Measurements from ENCODE around the gene PET100.

PET100 gene, protein sequence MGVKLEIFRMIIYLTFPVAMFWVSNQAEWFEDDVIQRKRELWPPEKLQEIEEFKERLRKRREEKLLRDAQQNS

GRCh38 chr19:7629347-7630054 is at the start of gene PET100, which contains the start of gene XAB2:
PET100 (plus strand) TSS chr19:7629793; CDS start chr19:7629834, 41 bp downstream.
XAB2 (minus strand) TSS chr19:7629545; CDS start chr19:7629527, 18 bp downstream.
- DNase-seq = peak; percentile 98

GRCh38 chr19:7582446-7582845 is 47.1 kb upstream of the PET100 start:
- DNase-seq = no peak

DNA sequence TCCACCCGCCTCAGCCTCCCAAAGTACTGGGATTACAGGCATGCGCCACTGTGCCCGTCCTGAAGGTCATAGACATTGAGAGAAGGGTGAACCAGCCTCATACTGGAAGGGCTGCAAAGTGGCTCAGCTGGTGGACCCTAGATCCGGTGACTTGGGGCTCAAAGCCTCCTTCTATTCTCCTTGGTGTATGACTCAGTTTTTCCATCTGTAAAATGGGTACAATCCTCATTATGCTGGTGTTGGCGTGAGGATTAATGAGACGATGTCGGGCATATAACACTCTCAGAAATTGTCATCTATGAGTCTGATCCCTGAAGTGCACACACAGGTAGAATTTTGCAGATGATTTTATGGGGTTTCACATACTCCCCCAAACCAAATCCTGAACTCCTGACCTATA is 39.8 kb upstream of the PET100 start:
- DNase-seq = no peak

- no peak for DNase-seq
Measured at GRCh38 chr19:7590256-7590655, 39.3 kb upstream of the PET100 start.

DNA sequence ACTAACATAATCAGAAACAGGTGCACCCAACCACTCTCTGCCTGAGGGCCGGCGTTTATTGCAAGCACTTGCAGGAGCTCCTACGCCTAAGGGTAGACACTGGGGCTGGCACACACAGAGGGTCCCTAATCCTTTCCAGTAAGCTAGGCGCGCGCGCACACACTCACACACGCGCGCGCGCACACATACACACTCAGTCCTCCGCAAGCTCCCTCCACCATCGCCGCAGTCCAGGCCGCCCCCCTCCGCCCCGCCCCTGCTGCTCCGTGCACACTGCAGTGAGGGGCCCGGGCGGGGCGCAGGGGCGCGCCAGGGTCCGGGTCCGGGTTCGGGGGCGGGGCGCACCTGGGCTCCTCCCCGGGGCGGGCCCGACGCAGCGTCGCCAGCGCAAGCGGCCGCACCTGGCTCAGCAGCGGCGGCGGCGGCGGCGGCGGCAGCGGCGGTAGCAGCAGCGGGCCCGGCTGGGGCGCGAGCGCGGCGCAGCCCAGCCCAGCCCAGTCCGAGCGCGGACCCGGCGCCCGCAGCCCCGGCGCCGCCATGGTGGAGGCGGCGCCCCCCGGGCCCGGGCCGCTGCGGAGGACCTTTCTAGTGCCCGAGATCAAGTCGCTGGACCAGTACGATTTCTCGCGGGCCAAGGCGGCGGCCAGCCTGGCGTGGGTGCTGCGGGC is 34.0 kb upstream of the PET100 start, which contains the start of gene CAMSAP3:
Gene CAMSAP3 (plus strand): TSS at position 398 of the 668 bp plus-strand sequence. CDS start 140 bp downstream, at position 538.
- DNase-seq = peak; percentile 81

DNA sequence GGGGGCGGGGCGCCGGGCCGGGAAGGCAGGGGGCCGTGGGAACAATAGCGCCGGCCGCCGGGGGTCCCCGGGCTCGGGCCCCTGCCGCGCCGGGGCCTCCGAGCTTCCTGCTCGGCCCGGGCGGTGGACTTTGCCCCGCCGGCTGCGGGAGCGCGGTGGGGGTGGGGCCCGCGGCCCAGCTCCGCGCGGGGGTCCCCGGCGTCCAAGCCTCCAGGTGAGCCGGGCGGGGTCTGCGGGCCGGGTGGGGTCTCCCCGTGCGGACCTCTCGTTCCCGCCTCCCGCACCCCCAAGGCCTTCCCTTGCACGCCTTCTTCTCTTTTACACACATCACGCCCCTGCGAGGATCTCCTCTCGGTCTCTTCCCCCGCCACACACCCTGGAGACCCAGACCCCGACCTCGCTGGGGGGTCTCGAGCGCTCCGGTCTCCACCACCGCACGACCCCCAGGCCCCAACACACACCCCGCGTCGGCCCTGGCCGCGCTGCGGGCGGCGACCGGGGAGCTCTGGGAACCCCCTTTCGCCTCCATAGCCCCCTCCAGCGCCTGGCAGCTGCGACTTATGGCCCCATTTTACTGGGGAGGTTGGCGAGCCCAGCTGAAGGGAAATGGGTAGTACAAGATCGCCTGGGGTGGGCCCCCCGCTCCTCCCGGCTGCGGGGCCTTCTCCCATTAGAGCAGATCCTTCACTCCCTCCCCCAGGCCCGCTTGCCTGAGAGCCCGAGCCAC is 33.2 kb upstream of the PET100 start:
- DNase-seq = no peak

DNA sequence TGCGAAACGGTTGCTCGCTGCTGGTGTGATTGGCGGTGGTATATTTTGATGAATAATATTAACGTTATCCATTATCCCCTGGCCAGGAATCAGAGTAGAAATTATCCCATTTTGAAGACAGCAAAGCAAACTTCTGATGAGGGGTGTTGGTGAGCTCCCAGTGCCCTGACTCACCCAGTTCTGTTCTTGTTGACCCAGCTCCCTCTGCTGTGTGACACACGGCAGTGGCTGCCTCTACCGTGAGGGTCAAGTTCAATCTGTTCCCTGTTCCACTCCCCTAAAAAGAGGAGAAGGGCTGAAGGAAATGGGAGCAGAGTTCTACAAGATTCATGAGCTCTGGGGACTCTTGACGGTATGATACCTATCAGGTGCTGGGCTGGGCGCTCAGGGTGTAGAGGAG is 31.9 kb upstream of the PET100 start:
- no peak for DNase-seq

DNA sequence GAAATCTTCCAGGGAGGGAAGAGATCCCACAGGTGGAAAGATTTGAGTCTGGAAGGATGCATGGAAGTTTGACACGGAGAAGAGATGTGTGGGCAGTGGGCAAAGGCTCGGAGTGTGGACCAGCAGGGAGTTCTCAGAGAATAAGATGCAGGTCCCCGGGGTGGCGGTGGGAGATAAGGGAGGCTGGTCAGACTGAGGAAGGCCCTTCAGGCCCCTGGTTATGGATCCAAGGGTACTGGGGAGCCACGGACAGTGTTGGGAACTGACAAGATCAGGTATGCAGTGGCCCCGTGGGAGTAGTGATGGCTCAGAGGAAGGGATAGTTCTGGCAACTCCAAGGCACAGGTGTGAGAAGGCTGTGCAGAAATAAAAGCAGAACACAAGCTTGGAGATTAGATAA is 31.4 kb upstream of the PET100 start:
- no peak for DNase-seq

- no peak for DNase-seq
Measured at GRCh38 chr19:7600721-7601120, 28.9 kb upstream of the PET100 start.

- DNase-seq = no peak
Measured at GRCh38 chr19:7602240-7602934, 27.2 kb upstream of the PET100 start.

DNA sequence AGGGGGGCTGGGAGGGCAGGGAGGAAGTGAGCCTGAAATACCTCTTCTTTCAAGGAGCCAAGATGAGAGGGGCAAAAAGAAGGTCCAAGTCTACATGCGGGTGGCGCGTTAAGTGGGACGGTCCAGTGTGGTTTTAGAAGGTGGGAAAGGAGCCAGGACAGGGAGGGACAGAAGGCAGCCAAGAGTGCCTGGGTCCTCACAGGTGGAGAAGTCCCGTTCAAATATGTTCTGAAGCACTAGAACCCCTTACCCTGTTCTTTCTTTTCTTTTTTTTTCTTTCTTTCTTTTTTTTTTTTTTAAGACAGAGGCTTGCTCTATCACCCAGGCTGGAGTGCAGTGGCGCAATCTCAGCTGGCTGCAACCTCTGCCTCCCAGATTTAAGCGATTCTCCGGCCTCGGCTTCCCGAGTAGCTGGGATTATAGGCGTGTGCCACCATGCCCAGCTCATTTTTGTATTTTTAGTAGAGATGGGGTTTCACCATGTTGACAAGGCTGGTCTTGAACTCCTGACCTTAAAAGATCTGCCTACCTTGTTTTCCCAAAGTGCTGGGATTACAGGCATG is 26.6 kb upstream of the PET100 start:
- DNase-seq = no peak

GRCh38 chr19:7603919-7604318 is 25.7 kb upstream of the PET100 start:
- DNase-seq = no peak

- DNase-seq = peak; percentile 25
Measured at GRCh38 chr19:7605490-7606222, 23.9 kb upstream of the PET100 start.

DNA sequence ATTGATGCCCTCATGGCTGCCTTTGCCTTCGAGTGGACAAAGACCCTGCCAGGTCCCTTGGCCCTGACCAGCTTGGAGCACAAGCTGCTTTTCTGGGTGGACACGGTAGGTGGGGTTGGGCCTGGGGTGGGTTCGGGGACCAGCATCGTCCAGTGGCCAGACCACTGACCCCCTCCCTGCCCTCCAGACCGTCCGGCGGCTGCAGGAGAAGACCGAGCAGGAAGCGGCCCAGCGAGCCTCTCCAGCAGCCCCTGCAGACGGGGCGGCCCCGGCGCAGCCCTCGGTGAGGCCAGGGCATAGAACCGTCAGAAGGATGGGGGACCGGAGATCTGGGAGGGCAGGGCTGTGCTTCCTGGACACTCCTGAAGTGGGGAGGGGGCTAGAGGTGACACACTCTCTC is 23.3 kb upstream of the PET100 start:
- no peak for DNase-seq

DNA sequence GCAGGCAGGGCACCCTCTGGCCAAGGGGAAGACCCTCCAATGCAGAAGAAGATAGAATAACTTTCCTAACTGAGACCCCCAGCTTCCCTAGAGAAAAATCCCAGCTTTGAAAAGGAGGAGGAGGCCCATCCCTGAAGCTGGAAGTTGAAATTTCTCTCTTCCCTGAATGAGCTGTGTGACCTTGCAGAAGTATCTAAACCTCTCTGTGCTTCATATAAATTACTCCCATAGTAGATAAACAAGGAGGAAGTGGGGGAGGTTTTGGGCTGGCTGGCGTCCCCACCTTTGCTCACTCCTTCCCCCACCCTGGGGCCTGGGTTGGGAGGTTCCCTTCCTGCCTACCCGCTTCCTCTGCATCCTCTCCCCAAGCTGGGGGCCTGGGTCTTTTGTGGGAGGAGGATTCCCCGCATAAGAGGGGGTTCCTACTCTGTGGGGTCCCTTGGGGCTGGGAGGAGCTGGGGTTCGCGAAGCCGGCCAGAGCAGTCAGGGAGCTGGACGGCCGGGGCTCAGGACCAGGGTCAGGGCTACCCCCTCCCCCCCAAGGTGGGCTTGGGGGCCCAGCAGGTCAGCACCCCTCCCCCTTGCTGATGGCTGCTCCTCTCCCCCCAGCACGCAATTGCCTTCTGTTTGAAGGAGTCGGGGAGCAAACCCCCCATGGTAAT is 22.2 kb upstream of the PET100 start:
- no peak for DNase-seq

DNA sequence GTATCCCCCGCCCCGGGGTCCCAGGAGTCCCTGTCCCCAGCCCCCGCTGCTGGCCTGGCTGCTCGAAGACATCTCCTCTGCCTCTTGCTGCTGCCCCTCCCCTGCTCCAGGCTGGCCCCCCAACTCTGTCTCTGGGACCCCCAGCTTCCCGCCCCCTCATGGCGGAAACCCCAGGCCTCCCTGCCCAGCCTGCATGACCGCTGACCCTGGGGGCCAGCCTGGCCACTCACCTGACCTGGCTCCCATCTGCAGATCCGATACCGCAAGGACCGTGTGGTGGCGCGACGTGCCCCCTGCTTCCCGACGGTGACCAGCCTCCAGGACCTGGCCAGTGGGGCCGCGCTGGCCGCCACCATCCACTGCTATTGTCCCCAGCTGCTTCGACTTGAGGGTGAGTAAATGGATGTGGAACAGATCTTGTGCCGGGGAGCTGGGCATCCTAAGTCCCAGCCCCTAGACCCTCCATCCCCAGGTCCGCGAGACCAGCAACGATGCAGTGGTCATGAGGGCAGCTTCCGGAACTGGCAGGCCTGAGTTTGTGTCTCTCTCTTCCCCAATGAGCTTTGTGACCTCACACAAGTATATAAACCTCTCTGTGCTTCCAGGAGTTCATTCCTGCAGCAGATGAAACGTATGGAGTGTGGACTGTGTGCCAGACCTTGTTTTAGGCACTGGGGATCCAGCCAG is 21.6 kb upstream of the PET100 start:
- DNase-seq = no peak

GRCh38 chr19:7610491-7611240 is 18.9 kb upstream of the PET100 start:
- DNase-seq = no peak

- DNase-seq = no peak
Measured at GRCh38 chr19:7611541-7612279, 17.9 kb upstream of the PET100 start.
